OCI-LY7 (cell line): ENCODE data around the gene PCDHGA2.

Source experiments
- EZH2phosphoT487 ChIP-seq: fragments of 200-600 bp; sonication (generic); IDR thresholded peaks from 2 replicates; pipeline ENCODE4 v1.6.1; 2018; ENCODE audit warnings: low read depth, borderline replicate concordance, mild to moderate bottlenecking, mixed run types, antibody characterized with exemption, low read length, moderate library complexity, mixed read lengths
- TF ChIP-seq, protein P1 (sequence below): fragments of 200-600 bp; sonication (generic); conservative IDR thresholded peaks from 2 replicates; pipeline ENCODE4 v1.5.1; 2014; ENCODE audit warnings: mild to moderate bottlenecking, antibody characterized with exemption, low read length, moderate library complexity, mixed read lengths

- TF ChIP-seq, protein P1, sequence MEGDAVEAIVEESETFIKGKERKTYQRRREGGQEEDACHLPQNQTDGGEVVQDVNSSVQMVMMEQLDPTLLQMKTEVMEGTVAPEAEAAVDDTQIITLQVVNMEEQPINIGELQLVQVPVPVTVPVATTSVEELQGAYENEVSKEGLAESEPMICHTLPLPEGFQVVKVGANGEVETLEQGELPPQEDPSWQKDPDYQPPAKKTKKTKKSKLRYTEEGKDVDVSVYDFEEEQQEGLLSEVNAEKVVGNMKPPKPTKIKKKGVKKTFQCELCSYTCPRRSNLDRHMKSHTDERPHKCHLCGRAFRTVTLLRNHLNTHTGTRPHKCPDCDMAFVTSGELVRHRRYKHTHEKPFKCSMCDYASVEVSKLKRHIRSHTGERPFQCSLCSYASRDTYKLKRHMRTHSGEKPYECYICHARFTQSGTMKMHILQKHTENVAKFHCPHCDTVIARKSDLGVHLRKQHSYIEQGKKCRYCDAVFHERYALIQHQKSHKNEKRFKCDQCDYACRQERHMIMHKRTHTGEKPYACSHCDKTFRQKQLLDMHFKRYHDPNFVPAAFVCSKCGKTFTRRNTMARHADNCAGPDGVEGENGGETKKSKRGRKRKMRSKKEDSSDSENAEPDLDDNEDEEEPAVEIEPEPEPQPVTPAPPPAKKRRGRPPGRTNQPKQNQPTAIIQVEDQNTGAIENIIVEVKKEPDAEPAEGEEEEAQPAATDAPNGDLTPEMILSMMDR, result no peak
- no peak for TF ChIP-seq EZH2phosphoT487
Observed at GRCh38 chr5:141319699-141320098, 18.9 kb upstream of the PCDHGA2 start.
